Measurements from ENCODE around the gene SCN4B. TPM values are rescaled to one million over a fixed set of nuclear protein-coding genes. Genes with fewer than 3 reads are reported as not detected.
A peak's percentile ranks its signal among the peaks of the same experiment; 100 is the strongest.

Gene SCN4B
- total RNA-seq, 1 donor from 2014 or later: 0.53 TPM

DNA sequence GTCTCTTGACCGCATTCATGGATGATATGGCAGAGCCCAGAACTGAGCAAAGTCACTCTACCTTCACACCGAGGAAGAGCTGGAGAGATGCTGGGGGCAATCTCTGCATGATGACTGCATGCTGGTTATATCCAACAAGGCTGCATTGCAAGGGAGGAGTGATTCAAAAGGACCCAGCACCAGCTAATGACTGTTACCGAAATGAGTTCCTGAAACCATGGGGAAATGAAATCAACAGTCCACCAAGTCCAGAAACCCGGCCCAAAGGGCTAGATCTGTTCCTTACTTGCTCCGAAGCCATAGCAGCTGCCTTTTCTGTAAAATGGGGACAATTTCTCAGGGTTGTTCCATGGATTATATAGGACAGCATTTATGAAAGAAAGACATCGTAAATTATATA, 64.7 kb downstream of the SCN4B start:
- TF ChIP-seq, protein P1, sequence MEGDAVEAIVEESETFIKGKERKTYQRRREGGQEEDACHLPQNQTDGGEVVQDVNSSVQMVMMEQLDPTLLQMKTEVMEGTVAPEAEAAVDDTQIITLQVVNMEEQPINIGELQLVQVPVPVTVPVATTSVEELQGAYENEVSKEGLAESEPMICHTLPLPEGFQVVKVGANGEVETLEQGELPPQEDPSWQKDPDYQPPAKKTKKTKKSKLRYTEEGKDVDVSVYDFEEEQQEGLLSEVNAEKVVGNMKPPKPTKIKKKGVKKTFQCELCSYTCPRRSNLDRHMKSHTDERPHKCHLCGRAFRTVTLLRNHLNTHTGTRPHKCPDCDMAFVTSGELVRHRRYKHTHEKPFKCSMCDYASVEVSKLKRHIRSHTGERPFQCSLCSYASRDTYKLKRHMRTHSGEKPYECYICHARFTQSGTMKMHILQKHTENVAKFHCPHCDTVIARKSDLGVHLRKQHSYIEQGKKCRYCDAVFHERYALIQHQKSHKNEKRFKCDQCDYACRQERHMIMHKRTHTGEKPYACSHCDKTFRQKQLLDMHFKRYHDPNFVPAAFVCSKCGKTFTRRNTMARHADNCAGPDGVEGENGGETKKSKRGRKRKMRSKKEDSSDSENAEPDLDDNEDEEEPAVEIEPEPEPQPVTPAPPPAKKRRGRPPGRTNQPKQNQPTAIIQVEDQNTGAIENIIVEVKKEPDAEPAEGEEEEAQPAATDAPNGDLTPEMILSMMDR (IDR thresholded peaks at IDR 0.05; ENCODE audit: insufficient read depth, low read length, severe bottlenecking): no peak
- Histone ChIP-seq H3K27me3 (ENCODE audit: control insufficient read depth, insufficient read depth, low read length) (no peaks in the 10 kb centered on the region), H3K4me3 (ENCODE audit: low read depth, low read length) (no peak overlapping the region), H3K36me3 (ENCODE audit: control insufficient read depth, insufficient read depth, low read length) (no peaks in the 10 kb centered on the region)
- FAIRE-seq (peak; percentile 83), DNase-seq (ENCODE audit: low read depth) (no peak)

DNA sequence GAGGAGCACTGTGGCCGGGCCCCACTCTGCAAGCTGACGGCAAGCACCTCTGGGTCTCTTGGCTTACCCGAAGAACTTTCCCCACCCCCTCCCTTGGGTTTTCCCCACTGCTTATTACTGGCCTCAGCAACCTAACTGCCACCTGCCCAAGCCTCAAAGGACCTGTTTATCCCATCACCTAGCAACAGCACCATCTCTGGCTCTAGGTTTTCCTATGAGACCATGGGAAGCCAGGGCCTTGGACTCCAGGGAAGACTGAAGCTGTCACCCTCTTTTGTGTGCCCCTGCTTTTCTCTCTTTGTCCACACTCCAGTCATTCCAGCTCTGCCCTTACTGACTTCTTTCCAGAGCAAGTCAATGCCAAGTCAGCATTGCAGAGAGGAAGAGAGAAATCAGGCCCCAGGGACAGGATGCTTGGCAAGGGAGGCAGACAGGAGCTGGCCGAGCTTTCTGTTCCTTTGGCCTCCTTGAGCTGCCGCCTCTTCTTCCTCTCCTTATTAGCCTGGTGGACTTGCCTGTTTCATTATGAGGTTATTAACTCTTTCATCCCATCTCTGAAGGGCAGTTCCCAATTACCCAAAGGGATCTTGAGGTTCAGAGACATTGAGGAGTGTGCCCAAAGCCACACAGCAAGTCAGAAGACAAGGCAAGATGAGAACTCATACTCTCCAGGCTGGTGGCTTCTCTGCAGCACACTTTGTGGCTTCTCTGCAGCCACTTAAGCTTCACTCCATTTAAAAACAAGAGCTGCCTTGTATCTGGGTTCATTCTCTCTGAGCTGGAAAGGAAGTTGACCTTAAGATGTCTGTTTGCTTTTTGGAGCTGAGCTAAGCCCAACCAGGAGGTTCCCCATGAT, 65.5 kb downstream of the SCN4B start, which contains the start of gene SMIM35:
Gene SMIM35, minus strand, starts transcription at position 51 of the 856 bp plus-strand sequence. CDS start 206 bp downstream, outside the sequence.
- FAIRE-seq: no peak
- TF ChIP-seq, protein P1 (IDR thresholded peaks at IDR 0.05; ENCODE audit: insufficient read depth, low read length, severe bottlenecking): no peak
- no peaks in the 10 kb centered on the region for H3K36me3 ChIP-seq (ENCODE audit: control insufficient read depth, insufficient read depth, low read length)

DNA sequence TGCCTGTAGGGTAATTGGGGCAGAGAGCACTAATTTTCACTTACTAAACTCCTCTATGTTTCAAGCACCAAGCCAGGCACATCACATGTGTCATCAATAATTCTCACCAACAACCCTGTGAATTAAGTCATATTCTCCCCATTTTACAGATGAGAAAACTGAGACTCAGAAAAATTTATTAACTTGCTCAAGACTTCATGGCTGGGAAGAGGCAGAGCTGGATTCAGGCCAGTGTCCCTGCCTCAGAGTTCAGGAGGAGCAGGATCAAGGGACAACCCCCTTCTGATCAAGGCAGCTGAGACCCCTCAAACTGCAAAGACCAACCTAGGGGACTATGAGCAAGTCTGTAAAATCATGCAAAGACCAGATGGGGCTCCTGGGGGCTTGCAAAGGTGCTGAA, 68.0 kb downstream of the SCN4B start:
- Histone ChIP-seq H3K4me3 (ENCODE audit: low read depth, low read length) (no peak overlapping the region), H3K36me3 (ENCODE audit: control insufficient read depth, insufficient read depth, low read length) (no peaks in the 10 kb centered on the region), H3K27me3 (ENCODE audit: control insufficient read depth, insufficient read depth, low read length) (no peaks in the 10 kb centered on the region)
- no peak for DNase-seq (ENCODE audit: low read depth)
- TF ChIP-seq, protein P1 (IDR thresholded peaks at IDR 0.05; ENCODE audit: insufficient read depth, low read length, severe bottlenecking): no peak
- FAIRE-seq: no peak

More for the DNA sequence above, 65.5 kb downstream of the SCN4B start, which contains the start of gene SMIM35:
- no peak for DNase-seq (ENCODE audit: low read depth)
- Histone ChIP-seq H3K27me3 (ENCODE audit: control insufficient read depth, insufficient read depth, low read length) (no peaks in the 10 kb centered on the region), H3K4me3 (ENCODE audit: low read depth, low read length) (no peak within 1 kb of the TSS)

DNA sequence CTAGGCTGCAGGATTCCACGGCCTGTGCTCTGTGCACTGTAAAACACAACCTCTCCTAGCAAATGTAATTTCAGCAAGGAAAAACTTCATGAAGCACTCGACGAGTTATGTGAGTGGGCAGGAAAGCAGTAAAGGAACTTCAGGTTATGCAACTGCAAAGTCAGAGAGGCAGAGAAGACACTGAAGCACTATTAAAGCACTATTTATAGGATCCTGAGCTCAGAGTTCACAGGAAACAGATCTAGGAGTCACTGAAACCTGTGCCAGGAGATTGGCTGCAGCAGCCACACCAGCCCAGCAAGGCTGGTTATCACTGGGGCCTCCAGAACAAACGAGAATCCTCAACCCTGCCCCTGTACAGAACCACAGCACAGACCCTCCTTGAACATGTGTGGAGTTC, 68.4 kb downstream of the SCN4B start:
- Histone ChIP-seq H3K4me3 (ENCODE audit: low read depth, low read length) (no peak overlapping the region), H3K36me3 (ENCODE audit: control insufficient read depth, insufficient read depth, low read length) (no peaks in the 10 kb centered on the region), H3K27me3 (ENCODE audit: control insufficient read depth, insufficient read depth, low read length) (no peaks in the 10 kb centered on the region)
- FAIRE-seq (no peak), DNase-seq (ENCODE audit: low read depth) (peak; percentile 83)
- TF ChIP-seq, protein P1 (IDR thresholded peaks at IDR 0.05; ENCODE audit: insufficient read depth, low read length, severe bottlenecking): no peak

Other genes with a start within 250 kb of the SCN4B start
- 0.53 and 11.5 TPM in 2 replicates for gene TMPRSS13, start 223.4 kb downstream of the SCN4B start, total RNA-seq
- gene IL10RA, start 166.4 kb downstream of the SCN4B start, total RNA-seq: 0.13 TPM in 1 of 2 replicates, not detected in the other
- 42.4 and 202 TPM in 2 replicates for gene TMPRSS4, start 75.7 kb downstream of the SCN4B start, total RNA-seq
- gene SMIM35, start 65.9 kb downstream of the SCN4B start, total RNA-seq: not detected in 2 replicates
- under 0.01 and 0.13 TPM in 2 replicates for gene SCN2B, start 23.8 kb upstream of the SCN4B start, total RNA-seq
- gene JAML, start 72.2 kb upstream of the SCN4B start, total RNA-seq: 0.13 TPM in 1 of 2 replicates, not detected in the other
- gene MPZL3, start 99.5 kb upstream of the SCN4B start, total RNA-seq: 34.8 and 81.4 TPM in 2 replicates
- 38.7 and 79.2 TPM in 2 replicates for gene MPZL2, start 111.5 kb upstream of the SCN4B start, total RNA-seq
- not detected in 2 replicates for gene CD3E, start 151.9 kb upstream of the SCN4B start, total RNA-seq
- gene CD3D, start 189.9 kb upstream of the SCN4B start, total RNA-seq: not detected in 2 replicates
- not detected in 2 replicates for gene CD3G, start 191.5 kb upstream of the SCN4B start, total RNA-seq
- gene UBE4A, start 206.8 kb upstream of the SCN4B start, total RNA-seq: 16.1 and 21.9 TPM in 2 replicates
- 61.1 and 113 TPM in 2 replicates for gene ATP5MG, start 248.8 kb upstream of the SCN4B start, total RNA-seq